NCI-H1105 (cell line): ENCODE results near the gene CD274.
"Not testable (repeated sequence)": the region's sequence is repeated elsewhere in the genome, so short reads cannot be mapped to it uniquely, and the experiment has no call there.

Experiments used
- DNase-seq: peaks from one replicate; lab custom pipeline; 2025; lab: John Stamatoyannopoulos, UW

Gene CD274

GRCh38 chr9:5468850-5469249 is 18.5 kb downstream of the CD274 start:
- DNase-seq: no peak

GRCh38 chr9:5470122-5470521 is 19.8 kb downstream of the CD274 start:
- DNase-seq: no peak

- DNase-seq: no peak
Observed at GRCh38 chr9:5470816-5471215, 20.5 kb downstream of the CD274 start.

- DNase-seq: not testable (repeated sequence)
Observed at GRCh38 chr9:5475611-5476010, 25.3 kb downstream of the CD274 start.

- DNase-seq: no peak
Observed at GRCh38 chr9:5478206-5478605, 27.9 kb downstream of the CD274 start.

- no peak for DNase-seq
Observed at GRCh38 chr9:5479994-5480694, 29.8 kb downstream of the CD274 start.

- DNase-seq: no peak
Observed at GRCh38 chr9:5480919-5481318, 30.6 kb downstream of the CD274 start.

GRCh38 chr9:5481322-5482040 is 31.1 kb downstream of the CD274 start:
- no peak for DNase-seq

GRCh38 chr9:5482194-5482593 is 31.9 kb downstream of the CD274 start:
- no peak for DNase-seq

GRCh38 chr9:5483306-5483705 is 33.0 kb downstream of the CD274 start:
- DNase-seq: no peak

- DNase-seq: no peak
Observed at GRCh38 chr9:5485378-5486085, 35.2 kb downstream of the CD274 start.

GRCh38 chr9:5486988-5487387 is 36.6 kb downstream of the CD274 start:
- DNase-seq: no peak

GRCh38 chr9:5488221-5489008 is 38.1 kb downstream of the CD274 start:
- no peak for DNase-seq

GRCh38 chr9:5489630-5490490 is 39.5 kb downstream of the CD274 start:
- no peak for DNase-seq

- DNase-seq: no peak
Observed at GRCh38 chr9:5492965-5493678, 42.8 kb downstream of the CD274 start.

GRCh38 chr9:5493679-5494511 is 43.6 kb downstream of the CD274 start:
- DNase-seq: no peak

GRCh38 chr9:5494765-5495164 is 44.4 kb downstream of the CD274 start:
- DNase-seq: not testable (repeated sequence)

- no peak for DNase-seq
Observed at GRCh38 chr9:5499157-5499556, 48.8 kb downstream of the CD274 start.

- peak; percentile 40 for DNase-seq
Observed at GRCh38 chr9:5499889-5500398, 49.6 kb downstream of the CD274 start.
